Activated B cell treated with CpG ODN at 0.5 μM for 24 hours (primary cell): ENCODE measurements around the gene RNF220. TPM values are rescaled to one million over a fixed set of nuclear protein-coding genes. Genes with fewer than 3 reads are reported as not detected.

Experiments
- ATAC-seq: fragments of 200-7000 bp; cut with Tn5 transposase; one replicate; pipeline ENCODE4 v1.10.0; 2021; ENCODE audit warnings: low read depth, mild to moderate bottlenecking, moderate library complexity
- CTCF ChIA-PET: fragments of 350-600 bp; sonication (Branson Sonifier 250); formaldehyde crosslinking; loops from one replicate; lab custom pipeline; 2021; ENCODE audit warnings: antibody characterized with exemption; lab: Charles Lee
- POLR2A ChIA-PET: fragments of 350-600 bp; sonication (Branson Sonifier 250); formaldehyde crosslinking; loops from one replicate; lab custom pipeline; 2021; ENCODE audit warnings: antibody characterized with exemption; lab: Charles Lee
- DNase-seq: peaks from one replicate; pipeline ENCODE4 v3.0.0; 2022
- H3K27ac Mint-ChIP-seq: one replicate; pipeline ENCODE4 v1.8.0; 2020; ENCODE audit warnings: mixed read lengths
- H3K27me3 Mint-ChIP-seq: one replicate; pipeline ENCODE4 v1.8.0; 2021; ENCODE audit warnings: mixed read lengths
- H3K36me3 Mint-ChIP-seq: one replicate; pipeline ENCODE4 v1.8.0; 2021; ENCODE audit warnings: low read depth, mixed read lengths
- H3K4me1 Mint-ChIP-seq: one replicate; pipeline ENCODE4 v1.8.0; 2021; ENCODE audit warnings: mixed read lengths
- H3K4me3 Mint-ChIP-seq: one replicate; pipeline ENCODE4 v1.8.0; 2020; ENCODE audit warnings: mild to moderate bottlenecking, mixed read lengths
- H3K9me3 Mint-ChIP-seq: one replicate; pipeline ENCODE4 v1.8.0; 2020; ENCODE audit warnings: mixed read lengths
- intact Hi-C: fragments of 100-400 bp; cut with micrococcal nuclease; formaldehyde crosslinking; loops from one replicate; pipeline ENCODE4 v1.15.1; 2024
- total RNA-seq: library from RNA; stranded (reverse); gene quantifications from 2 replicates; pipeline ENCODE4 v1.2.3, GENCODE V29; 2022
- TF ChIP-seq, protein P1 (sequence below): fragments of 200-600 bp; IDR thresholded peaks from one replicate; pipeline ENCODE4 v1.8.0; 2022; ENCODE audit warnings: antibody characterized with exemption, mild to moderate bottlenecking

Gene RNF220
- total RNA-seq, 1 donor from 2014 or later, result 103 TPM

DNA sequence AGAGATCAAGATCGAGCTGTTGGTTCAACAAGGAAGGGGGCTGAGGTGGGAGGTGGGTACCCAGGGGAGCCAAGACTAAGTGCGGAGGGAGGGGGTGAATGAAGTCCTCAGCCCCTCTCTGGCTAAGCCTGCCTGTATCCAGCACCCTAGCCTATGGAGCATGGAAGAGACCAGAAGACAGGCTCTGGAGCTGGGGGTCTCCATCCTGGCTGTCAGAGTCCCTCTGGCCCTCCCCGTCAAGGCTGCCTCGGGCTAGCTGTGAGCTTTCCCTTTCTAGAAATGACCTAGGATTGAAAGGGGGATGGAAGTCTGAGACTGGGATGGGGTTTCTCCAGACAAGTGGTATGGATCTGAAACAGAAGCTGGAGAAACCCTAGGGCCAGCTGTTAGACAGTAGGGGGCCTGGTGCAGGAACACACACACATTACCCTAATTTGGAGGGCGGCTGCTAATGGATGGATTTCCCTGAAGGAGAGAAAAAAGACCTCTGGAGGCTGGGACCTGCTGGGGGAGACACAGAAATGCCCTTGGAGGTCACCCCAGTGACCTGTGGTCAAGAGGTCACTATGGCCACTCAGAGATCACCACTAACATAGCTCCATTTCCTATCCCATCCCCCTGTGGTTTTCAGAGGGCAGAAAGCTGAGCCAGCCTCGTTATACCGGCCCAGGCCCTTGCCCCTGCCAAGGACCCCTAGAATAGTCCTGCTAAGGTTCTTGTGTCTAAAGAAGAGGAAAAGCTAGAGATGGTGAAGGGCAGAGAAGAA lies 161.4 kb downstream of the RNF220 start:
- no peak for ATAC-seq
- CTCF ChIA-PET, result no interaction called here
- POLR2A ChIA-PET, result no interaction called here
- Mint-ChIP-seq H3K27me3 (peaks cover 21% of the 10 kb centered on the region), H3K9me3 (no peaks in the 10 kb centered on the region), H3K4me1 (no peaks in the 10 kb centered on the region), H3K4me3 (no peak overlapping the region), H3K27ac (no peak overlapping the region), H3K36me3 (no peaks in the 10 kb centered on the region)
- TF ChIP-seq, protein P1, sequence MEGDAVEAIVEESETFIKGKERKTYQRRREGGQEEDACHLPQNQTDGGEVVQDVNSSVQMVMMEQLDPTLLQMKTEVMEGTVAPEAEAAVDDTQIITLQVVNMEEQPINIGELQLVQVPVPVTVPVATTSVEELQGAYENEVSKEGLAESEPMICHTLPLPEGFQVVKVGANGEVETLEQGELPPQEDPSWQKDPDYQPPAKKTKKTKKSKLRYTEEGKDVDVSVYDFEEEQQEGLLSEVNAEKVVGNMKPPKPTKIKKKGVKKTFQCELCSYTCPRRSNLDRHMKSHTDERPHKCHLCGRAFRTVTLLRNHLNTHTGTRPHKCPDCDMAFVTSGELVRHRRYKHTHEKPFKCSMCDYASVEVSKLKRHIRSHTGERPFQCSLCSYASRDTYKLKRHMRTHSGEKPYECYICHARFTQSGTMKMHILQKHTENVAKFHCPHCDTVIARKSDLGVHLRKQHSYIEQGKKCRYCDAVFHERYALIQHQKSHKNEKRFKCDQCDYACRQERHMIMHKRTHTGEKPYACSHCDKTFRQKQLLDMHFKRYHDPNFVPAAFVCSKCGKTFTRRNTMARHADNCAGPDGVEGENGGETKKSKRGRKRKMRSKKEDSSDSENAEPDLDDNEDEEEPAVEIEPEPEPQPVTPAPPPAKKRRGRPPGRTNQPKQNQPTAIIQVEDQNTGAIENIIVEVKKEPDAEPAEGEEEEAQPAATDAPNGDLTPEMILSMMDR, result no peak
- intact Hi-C loops, result no loop called here
- DNase-seq, result no peak

DNA sequence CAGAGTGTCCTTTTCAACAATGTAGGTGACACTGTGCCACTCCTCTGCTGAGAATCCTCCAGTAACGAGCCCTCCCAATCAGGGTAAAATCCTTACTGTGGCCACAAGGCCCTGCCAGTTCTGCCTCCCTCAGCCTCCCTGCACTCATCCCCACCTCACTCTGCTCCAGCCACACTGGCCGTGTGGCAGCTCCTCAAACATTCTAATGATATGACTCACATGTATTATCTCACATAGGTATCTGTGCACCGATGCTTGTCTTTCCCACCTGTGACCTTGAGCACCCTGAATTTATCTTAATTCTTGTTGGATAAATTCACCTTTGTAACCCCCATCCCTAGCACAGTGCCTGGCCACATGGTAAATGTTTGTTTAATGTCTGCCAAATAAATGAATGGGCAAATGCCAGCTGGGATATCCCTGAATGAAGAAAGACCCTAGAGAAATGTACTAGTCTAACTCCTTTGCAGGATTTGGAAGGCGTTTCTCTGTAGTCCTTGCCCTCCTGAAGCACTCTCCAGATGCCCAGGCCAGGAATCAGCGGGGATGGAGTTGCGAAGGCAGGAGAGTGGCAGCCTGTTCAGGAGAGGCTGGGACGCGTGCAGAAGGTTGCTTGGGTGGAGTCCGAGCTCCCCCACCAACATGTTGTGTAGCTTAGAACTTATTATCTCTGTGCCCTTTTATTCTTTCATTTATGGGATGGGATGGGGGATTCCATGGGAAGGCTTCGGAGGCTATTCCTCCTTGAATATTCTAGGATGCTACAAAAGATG lies 163.3 kb downstream of the RNF220 start:
- Mint-ChIP-seq H3K4me3 (no peak overlapping the region), H3K27ac (no peak overlapping the region), H3K9me3 (no peaks in the 10 kb centered on the region), H3K27me3 (peaks cover 19% of the 10 kb centered on the region), H3K4me1 (no peaks in the 10 kb centered on the region), H3K36me3 (no peaks in the 10 kb centered on the region)
- DNase-seq, result no peak
- ChIA-PET POLR2A (no interaction called here), CTCF (interaction anchor here (1.1 kb wide), 1 partner anchor 84 kb away, joined by 3 read pairs; no protein-coding TSS in a partner anchor)
- no peak for ATAC-seq
- intact Hi-C loops, result no loop called here
- TF ChIP-seq, protein P1, result no peak

- Mint-ChIP-seq H3K36me3 (no peaks in the 10 kb centered on the region), H3K27ac (no peak overlapping the region), H3K4me3 (no peak overlapping the region), H3K4me1 (no peaks in the 10 kb centered on the region), H3K27me3 (peaks cover 14% of the 10 kb centered on the region), H3K9me3 (no peaks in the 10 kb centered on the region)
- ATAC-seq, result no peak
- intact Hi-C loops, result no loop called here
- CTCF ChIA-PET, result no interaction called here
- POLR2A ChIA-PET, result no interaction called here
- TF ChIP-seq, protein P1, result no peak
- no peak for DNase-seq
Measured at GRCh38 chr1:44569491-44569890, 164.4 kb downstream of the RNF220 start.

DNA sequence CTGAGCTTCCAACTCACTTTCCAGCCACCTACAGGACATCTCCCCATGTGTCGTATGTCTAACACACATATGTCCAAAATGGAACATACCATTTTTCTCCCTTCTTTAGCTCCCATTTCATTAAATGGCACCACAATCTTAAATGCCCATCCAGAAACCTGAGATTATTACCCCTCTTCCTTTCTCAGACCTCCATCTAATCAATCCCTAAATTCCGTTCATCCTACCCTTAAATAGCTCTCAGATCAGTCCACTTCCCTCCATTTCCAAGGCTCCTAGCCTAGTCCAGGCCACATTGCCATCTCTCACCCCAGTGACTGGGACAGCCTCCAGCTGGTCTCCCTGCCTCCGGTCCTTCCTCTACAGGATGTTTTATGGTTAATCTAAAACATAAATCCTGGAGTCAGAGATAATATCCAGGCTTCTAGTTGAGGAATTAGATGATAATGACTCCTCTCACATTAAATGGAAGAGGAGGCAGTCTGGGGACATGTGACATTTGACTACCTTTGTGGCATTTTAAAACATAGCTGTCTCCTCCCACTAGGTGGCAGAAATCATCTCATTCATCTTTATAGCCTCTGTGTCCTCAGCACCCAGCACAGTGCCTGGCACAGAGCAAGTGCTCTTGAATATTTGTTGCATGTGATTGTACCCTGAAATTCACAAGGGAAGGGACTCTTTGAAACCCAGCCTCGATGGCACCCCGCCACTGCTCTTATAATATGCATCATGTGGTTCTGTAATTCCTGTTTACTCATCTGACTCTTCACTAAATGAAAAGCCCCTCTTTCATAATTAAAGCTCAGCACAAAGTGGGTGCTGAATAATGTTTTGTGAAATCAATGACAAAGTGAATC lies 166.9 kb downstream of the RNF220 start:
- Mint-ChIP-seq H3K27me3 (peaks cover 15% of the 10 kb centered on the region), H3K36me3 (no peaks in the 10 kb centered on the region), H3K9me3 (no peaks in the 10 kb centered on the region), H3K4me3 (no peak overlapping the region), H3K27ac (no peak overlapping the region), H3K4me1 (no peaks in the 10 kb centered on the region)
- TF ChIP-seq, protein P1, result no peak
- ATAC-seq (no peak), DNase-seq (no peak)
- ChIA-PET POLR2A (no interaction called here), CTCF (interaction anchor here (0.6 to 3.5 kb wide), 9 partner anchors 10 to 333 kb away, joined by 3 to 41 read pairs (median 3); no protein-coding TSS in a partner anchor)
- intact Hi-C loops, result loop anchor here (1.0 kb wide), 1 partner anchor 81 kb away; no protein-coding TSS in a partner anchor
